HL-60 (cell line): ENCODE measurements around the gene GASK1A.

Experiments used
- CTCF ChIP-seq: IDR thresholded peaks from one replicate; pipeline ENCODE4 v1.5.1; 2011; ENCODE audit warnings: low read length, control low read depth, inconsistent platforms; ENCODE audit not compliant: insufficient read depth
- POLR2AphosphoS5 ChIP-seq: IDR thresholded peaks from 2 replicates; pipeline ENCODE4 v1.6.1; 2012; ENCODE audit warnings: low read depth
- REST ChIP-seq: IDR thresholded peaks from 2 replicates; pipeline ENCODE4 v1.6.1; 2012; ENCODE audit warnings: low read depth; ENCODE audit not compliant: insufficient replicate concordance

GRCh38 chr3:43031889-43032545 is 52.9 kb downstream of the GASK1A start:
- no peak for TF ChIP-seq CTCF
- no peak for TF ChIP-seq POLR2AphosphoS5
- TF ChIP-seq REST = no peak
